HCT116 (cell line): ENCODE data around the gene CTCFL.

Source experiments
- SRF ChIP-seq: IDR thresholded peaks from 2 replicates; pipeline ENCODE4 v1.6.1; 2012; ENCODE audit warnings: low read depth
- TF ChIP-seq, protein P1 (sequence below): IDR thresholded peaks from 2 replicates; pipeline ENCODE4 v1.6.1; 2012

DNA sequence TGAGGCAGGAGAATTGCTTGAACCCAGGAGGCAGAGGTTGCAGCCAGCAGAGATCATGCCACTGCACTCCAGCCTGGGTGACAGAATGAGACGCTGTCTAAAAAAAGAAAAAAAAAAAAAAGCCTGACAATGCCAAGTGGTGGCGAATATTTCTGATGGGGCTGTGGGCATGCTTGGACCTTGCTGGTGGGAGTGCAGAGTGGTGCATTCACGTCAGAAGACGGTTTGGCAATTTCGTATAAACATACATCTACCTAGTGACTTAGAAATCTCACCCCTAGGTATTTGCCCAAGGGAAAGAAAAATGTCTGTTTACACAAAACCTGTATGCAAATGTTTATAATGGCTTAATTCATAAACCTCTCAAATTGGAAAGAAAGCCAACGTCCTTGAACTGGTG lies 33.6 kb downstream of the CTCFL start:
- TF ChIP-seq, protein P1, sequence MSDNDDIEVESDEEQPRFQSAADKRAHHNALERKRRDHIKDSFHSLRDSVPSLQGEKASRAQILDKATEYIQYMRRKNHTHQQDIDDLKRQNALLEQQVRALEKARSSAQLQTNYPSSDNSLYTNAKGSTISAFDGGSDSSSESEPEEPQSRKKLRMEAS = no peak
- no peak for TF ChIP-seq SRF
